NCI-H226 (cell line): ENCODE results near the gene ASIC2.

ENCODE experiments used
- DNase-seq: peaks from one replicate; pipeline ENCODE4 v3.0.0-alpha.2; 2015

The ASIC2 gene

GRCh38 chr17:33055746-33056145 lies 237.3 kb downstream of the ASIC2 start:
- DNase-seq: no peak

- peak; percentile 49 for DNase-seq
Observed at GRCh38 chr17:33055171-33055611, 237.9 kb downstream of the ASIC2 start.

- no peak for DNase-seq
Observed at GRCh38 chr17:33054412-33054811, 238.7 kb downstream of the ASIC2 start.

- DNase-seq: no peak
Observed at GRCh38 chr17:33053676-33054075, 239.4 kb downstream of the ASIC2 start.

GRCh38 chr17:33052856-33053255 lies 240.2 kb downstream of the ASIC2 start:
- peak; percentile 17 for DNase-seq

GRCh38 chr17:33050611-33051140 lies 242.4 kb downstream of the ASIC2 start:
- no peak for DNase-seq

- no peak for DNase-seq
Observed at GRCh38 chr17:33049781-33050414, 243.2 kb downstream of the ASIC2 start.

GRCh38 chr17:33046361-33047255 lies 246.5 kb downstream of the ASIC2 start:
- no peak for DNase-seq

GRCh38 chr17:33045216-33045615 lies 247.9 kb downstream of the ASIC2 start:
- DNase-seq: no peak

GRCh38 chr17:33044771-33045170 lies 248.3 kb downstream of the ASIC2 start:
- no peak for DNase-seq

- DNase-seq: no peak
Observed at GRCh38 chr17:33040461-33040860, 252.6 kb downstream of the ASIC2 start.

- peak; percentile 96 for DNase-seq
Observed at GRCh38 chr17:33039874-33040273, 253.2 kb downstream of the ASIC2 start.

- peak; percentile 85 for DNase-seq
Observed at GRCh38 chr17:33038740-33039139, 254.4 kb downstream of the ASIC2 start.

- no peak for DNase-seq
Observed at GRCh38 chr17:33033176-33033575, 259.9 kb downstream of the ASIC2 start.

- DNase-seq: no peak
Observed at GRCh38 chr17:33028778-33029177, 264.3 kb downstream of the ASIC2 start.

- DNase-seq: no peak
Observed at GRCh38 chr17:33028061-33028460, 265.0 kb downstream of the ASIC2 start.

GRCh38 chr17:33024688-33025486 lies 268.2 kb downstream of the ASIC2 start:
- DNase-seq: no peak

GRCh38 chr17:33023790-33024189 lies 269.3 kb downstream of the ASIC2 start:
- DNase-seq: no peak

- DNase-seq: no peak
Observed at GRCh38 chr17:33021731-33022408, 271.2 kb downstream of the ASIC2 start.

- DNase-seq: no peak
Observed at GRCh38 chr17:33019161-33019890, 273.8 kb downstream of the ASIC2 start.

- no peak for DNase-seq
Observed at GRCh38 chr17:33017366-33017765, 275.7 kb downstream of the ASIC2 start.

GRCh38 chr17:33016920-33017319 lies 276.2 kb downstream of the ASIC2 start:
- no peak for DNase-seq
